Measurements from ENCODE around the gene EPHB1.

- TF ChIP-seq POLR2AphosphoS5 (IDR thresholded peaks at IDR 0.05; ENCODE audit: insufficient read depth, low read depth, low read length) (no peak), CTCF (IDR thresholded peaks at IDR 0.05; ENCODE audit: extremely low read depth in 1 of 2, insufficient read depth in 1 of 2, low read depth in 1 of 2, low read length in 2 of 2) (no peak), EZH2 (IDR thresholded peaks at IDR 0.05; ENCODE audit: borderline replicate concordance, low read depth, low read length, severe bottlenecking) (no peak), MYC (IDR thresholded peaks at IDR 0.05; ENCODE audit: low read depth, low read length) (no peak), FOS (IDR thresholded peaks at IDR 0.05; ENCODE audit: borderline replicate concordance, insufficient read depth, low read length) (no peak), POLR2A (IDR thresholded peaks at IDR 0.05; ENCODE audit: low read depth, low read length) (no peak), GATA2 (IDR thresholded peaks at IDR 0.05; ENCODE audit: insufficient read depth, insufficient read length, low read depth, low read length) (no peak)
- TF ChIP-seq, protein P1, sequence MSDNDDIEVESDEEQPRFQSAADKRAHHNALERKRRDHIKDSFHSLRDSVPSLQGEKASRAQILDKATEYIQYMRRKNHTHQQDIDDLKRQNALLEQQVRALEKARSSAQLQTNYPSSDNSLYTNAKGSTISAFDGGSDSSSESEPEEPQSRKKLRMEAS (IDR thresholded peaks at IDR 0.05; ENCODE audit: insufficient read depth, insufficient read length): no peak
Observed at GRCh38 chr3:135215516-135215915, 420.5 kb downstream of the EPHB1 start.
